ENCODE measurements around the gene RNF133. TPM values are rescaled to one million over a fixed set of nuclear protein-coding genes. Genes with fewer than 3 reads are reported as not detected.

RNF133 gene
- total RNA-seq (2022; extraction: Qiagen RNA extraction): not detected in 5 replicates

GRCh38 chr7:122699017-122699416 is at the start of gene RNF133:
TSS of gene RNF133 (minus strand) at chr7:122699117. CDS start at chr7:122698918, 199 bp downstream.

GRCh38 chr7:122702872-122703510 is 4.1 kb upstream of the RNF133 start, which contains the start of gene RNF148:
TSS of gene RNF148 (minus strand) at chr7:122702922. CDS start at chr7:122702750, 172 bp downstream.

Other genes starting within 250 kb of the RNF133 start
- gene RNF148, start 3.8 kb upstream of the RNF133 start, total RNA-seq (2022; extraction: Qiagen RNA extraction): 0.10 TPM in 1 of 5 replicates, not detected in the others
- 0.03 to 0.08 TPM (median 0.05 TPM) in 5 replicates for gene CADPS2, start 187.3 kb upstream of the RNF133 start, total RNA-seq (2022; extraction: Qiagen RNA extraction)

Measured in A549 treated with Hydrocortisone at 1 μM for 4 hours (cell line).